G401.6 (cell line): ENCODE results near the gene HHAT.
"Not testable (repeated sequence)": the region's sequence is repeated elsewhere in the genome, so short reads cannot be mapped to it uniquely, and the experiment has no call there.

Experiments
- FAIRE-seq: peaks from 2 replicates; lab custom pipeline; 2012; peaks lifted over from hg19 to GRCh38; lab: Jason Lieb, UNC

HHAT gene

GRCh38 chr1:210397681-210398080 lies 69.0 kb downstream of the HHAT start:
- FAIRE-seq: no peak

- FAIRE-seq: no peak
These were observed 69.8 kb downstream of the HHAT start for GRCh38 chr1:210398466-210398865.

GRCh38 chr1:210400043-210400840 lies 71.5 kb downstream of the HHAT start:
- peak; percentile 91 for FAIRE-seq

- FAIRE-seq: no peak
These were observed 73.9 kb downstream of the HHAT start for GRCh38 chr1:210402560-210402959.

GRCh38 chr1:210405316-210405715 lies 76.6 kb downstream of the HHAT start:
- no peak for FAIRE-seq

GRCh38 chr1:210406341-210406740 lies 77.6 kb downstream of the HHAT start:
- FAIRE-seq: not testable (repeated sequence)

GRCh38 chr1:210407207-210407886 lies 78.6 kb downstream of the HHAT start:
- peak; percentile 97 for FAIRE-seq

- no peak for FAIRE-seq
These were observed 79.2 kb downstream of the HHAT start for GRCh38 chr1:210407887-210408252.

GRCh38 chr1:210412240-210412639 lies 83.5 kb downstream of the HHAT start:
- no peak for FAIRE-seq

- no peak for FAIRE-seq
These were observed 85.2 kb downstream of the HHAT start for GRCh38 chr1:210413951-210414350.

- FAIRE-seq: no peak
These were observed 87.2 kb downstream of the HHAT start for GRCh38 chr1:210415846-210416448.

GRCh38 chr1:210416681-210417080 lies 88.0 kb downstream of the HHAT start:
- FAIRE-seq: no peak

- FAIRE-seq: no peak
These were observed 89.2 kb downstream of the HHAT start for GRCh38 chr1:210417881-210418280.

GRCh38 chr1:210418863-210419650 lies 90.4 kb downstream of the HHAT start:
- no peak for FAIRE-seq

- not testable (repeated sequence) for FAIRE-seq
These were observed 98.0 kb downstream of the HHAT start for GRCh38 chr1:210426696-210427095.

- FAIRE-seq: no peak
These were observed 100.0 kb downstream of the HHAT start for GRCh38 chr1:210428696-210429095.

GRCh38 chr1:210434223-210434622 lies 105.5 kb downstream of the HHAT start:
- no peak for FAIRE-seq

GRCh38 chr1:210437111-210437510 lies 108.4 kb downstream of the HHAT start:
- no peak for FAIRE-seq

- no peak for FAIRE-seq
These were observed 109.1 kb downstream of the HHAT start for GRCh38 chr1:210437781-210438180.

- FAIRE-seq: no peak
These were observed 110.5 kb downstream of the HHAT start for GRCh38 chr1:210438928-210439841.

- no peak for FAIRE-seq
These were observed 111.4 kb downstream of the HHAT start for GRCh38 chr1:210440081-210440480.
